NCI-H82 treated with DMSO at 0.1 percent for 48 hours (cell line): ENCODE data around the gene PDE9A.

Source experiments
- DNase-seq: peaks from one replicate; lab custom pipeline; 2025; ENCODE audit not compliant: unreplicated experiment; lab: John Stamatoyannopoulos, UW

PDE9A gene

GRCh38 chr21:42819861-42820615, 166.6 kb downstream of the PDE9A start:
- no peak for DNase-seq

- no peak for DNase-seq
Observed at GRCh38 chr21:42820616-42821465, 167.4 kb downstream of the PDE9A start.
